ENCODE results near the gene KASH5.
"Not testable (repeated sequence)": the region's sequence is repeated elsewhere in the genome, so short reads cannot be mapped to it uniquely, and the experiment has no call there.

Gene KASH5

GRCh38 chr19:49455773-49456172 is 67.7 kb downstream of the KASH5 start:
- TF ChIP-seq POLR2AphosphoS5 (IDR thresholded peaks at IDR 0.05; ENCODE audit: low read depth, low read length) = no peak
- TF ChIP-seq POLR2A (IDR thresholded peaks at IDR 0.05; ENCODE audit: low read depth, low read length) = no peak
- no peak for TF ChIP-seq TAF1 (IDR thresholded peaks at IDR 0.05; ENCODE audit: borderline replicate concordance, low read depth, low read length)
- DNase-seq (ENCODE audit: insufficient read length) = no peak
- no peak for FAIRE-seq

- FAIRE-seq (no peak), DNase-seq (ENCODE audit: insufficient read length) (no peak)
- TF ChIP-seq TAF1 (IDR thresholded peaks at IDR 0.05; ENCODE audit: borderline replicate concordance, low read depth, low read length) (no peak), POLR2A (IDR thresholded peaks at IDR 0.05; ENCODE audit: low read depth, low read length) (no peak), POLR2AphosphoS5 (IDR thresholded peaks at IDR 0.05; ENCODE audit: low read depth, low read length) (no peak)
Observed at GRCh38 chr19:49456326-49456725, 68.3 kb downstream of the KASH5 start.

- no peak for TF ChIP-seq POLR2A (IDR thresholded peaks at IDR 0.05; ENCODE audit: low read depth, low read length)
- TF ChIP-seq TAF1 (IDR thresholded peaks at IDR 0.05; ENCODE audit: borderline replicate concordance, low read depth, low read length) = no peak
- TF ChIP-seq POLR2AphosphoS5 (IDR thresholded peaks at IDR 0.05; ENCODE audit: low read depth, low read length) = no peak
- DNase-seq (ENCODE audit: insufficient read length) = no peak
- no peak for FAIRE-seq
Observed at GRCh38 chr19:49458567-49458903, 70.5 kb downstream of the KASH5 start.

- TF ChIP-seq POLR2AphosphoS5 (IDR thresholded peaks at IDR 0.05; ENCODE audit: low read depth, low read length) (no peak), POLR2A (IDR thresholded peaks at IDR 0.05; ENCODE audit: low read depth, low read length) (no peak), TAF1 (IDR thresholded peaks at IDR 0.05; ENCODE audit: borderline replicate concordance, low read depth, low read length) (no peak)
- DNase-seq (ENCODE audit: insufficient read length) = no peak
- no peak for FAIRE-seq
Observed at GRCh38 chr19:49459388-49459787, 71.3 kb downstream of the KASH5 start.

GRCh38 chr19:49461130-49461529 is 73.1 kb downstream of the KASH5 start:
- not testable (repeated sequence) for FAIRE-seq; DNase-seq (ENCODE audit: insufficient read length)

GRCh38 chr19:49461656-49462055 is 73.6 kb downstream of the KASH5 start:
- TF ChIP-seq POLR2A (IDR thresholded peaks at IDR 0.05; ENCODE audit: low read depth, low read length) (no peak), TAF1 (IDR thresholded peaks at IDR 0.05; ENCODE audit: borderline replicate concordance, low read depth, low read length) (no peak), POLR2AphosphoS5 (IDR thresholded peaks at IDR 0.05; ENCODE audit: low read depth, low read length) (no peak)
- FAIRE-seq (no peak), DNase-seq (ENCODE audit: insufficient read length) (no peak)

GRCh38 chr19:49462492-49462891 is 74.4 kb downstream of the KASH5 start:
- no peak for FAIRE-seq
- no peak for TF ChIP-seq POLR2AphosphoS5 (IDR thresholded peaks at IDR 0.05; ENCODE audit: low read depth, low read length)
- TF ChIP-seq TAF1 (IDR thresholded peaks at IDR 0.05; ENCODE audit: borderline replicate concordance, low read depth, low read length) = no peak
- TF ChIP-seq POLR2A (IDR thresholded peaks at IDR 0.05; ENCODE audit: low read depth, low read length) = no peak
- no peak for DNase-seq (ENCODE audit: insufficient read length)

- FAIRE-seq (no peak), DNase-seq (ENCODE audit: insufficient read length) (no peak)
- TF ChIP-seq POLR2A (IDR thresholded peaks at IDR 0.05; ENCODE audit: low read depth, low read length) = no peak
- no peak for TF ChIP-seq TAF1 (IDR thresholded peaks at IDR 0.05; ENCODE audit: borderline replicate concordance, low read depth, low read length)
- TF ChIP-seq POLR2AphosphoS5 (IDR thresholded peaks at IDR 0.05; ENCODE audit: low read depth, low read length) = no peak
Observed at GRCh38 chr19:49463960-49464740, 76.1 kb downstream of the KASH5 start.

- FAIRE-seq = no peak
- TF ChIP-seq POLR2AphosphoS5 (IDR thresholded peaks at IDR 0.05; ENCODE audit: low read depth, low read length) (no peak), POLR2A (IDR thresholded peaks at IDR 0.05; ENCODE audit: low read depth, low read length) (no peak)
- no peak for DNase-seq (ENCODE audit: insufficient read length)
Observed at GRCh38 chr19:49465371-49465770, 77.3 kb downstream of the KASH5 start.
